OCI-LY3 (cell line): ENCODE measurements around the gene PLCH2.

Experiments used
- H2AFZ ChIP-seq: fragments of 200-600, 300-600 bp; shearing (Covaris generic); 2 replicates; pipeline ENCODE4 v1.6.0; 2014; ENCODE audit warnings: antibody characterized with exemption, low read depth, low read length
- H3K27ac ChIP-seq: fragments of 200-600, 300-600 bp; sonication (generic); 2 replicates; pipeline ENCODE4 v1.5.1; 2014; ENCODE audit warnings: mild to moderate bottlenecking, low read length, moderate library complexity, mixed read lengths
- H3K27me3 ChIP-seq: fragments of 200-600, 300-600 bp; sonication (generic); 2 replicates; pipeline ENCODE4 v1.6.1; 2014; ENCODE audit warnings: low read depth, low read length, mixed read lengths
- H3K36me3 ChIP-seq: fragments of 200-600, 300-600 bp; sonication (generic); replicated peaks from 2 replicates; pipeline ENCODE3; 2014; ENCODE audit warnings: low read depth, low read length, mixed read lengths
- H3K4me1 ChIP-seq: fragments of 300-600, 200-600 bp; sonication (generic); 2 replicates; pipeline ENCODE4 v1.6.1; 2014; ENCODE audit warnings: low read length, mixed read lengths
- H3K4me2 ChIP-seq: fragments of 200-600, 300-600 bp; sonication (generic); 2 replicates; pipeline ENCODE4 v1.6.1; 2014; ENCODE audit warnings: low read length, mixed read lengths
- H3K4me3 ChIP-seq: fragments of 300-600, 200-600 bp; sonication (generic); 2 replicates; pipeline ENCODE4 v1.5.1; 2014; ENCODE audit warnings: antibody characterized with exemption, mild to moderate bottlenecking, low read length, moderate library complexity
- H3K79me2 ChIP-seq: fragments of 300-600, 200-600 bp; shearing (Covaris generic); 2 replicates; pipeline ENCODE4 v1.6.1; 2014; ENCODE audit warnings: mild to moderate bottlenecking, low read length, mixed read lengths
- H3K9ac ChIP-seq: fragments of 300-600, 200-600 bp; shearing (Covaris generic); 2 replicates; pipeline ENCODE4 v1.6.0; 2014; ENCODE audit warnings: mild to moderate bottlenecking, low read length, moderate library complexity
- H3K9me3 ChIP-seq: fragments of 200-600, 300-600 bp; shearing (Covaris generic); 2 replicates; pipeline ENCODE4 v1.6.1; 2014; ENCODE audit warnings: low read length, mixed read lengths; ENCODE audit not compliant: insufficient read depth
- H4K20me1 ChIP-seq: fragments of 200-600, 300-600 bp; sonication (generic); 2 replicates; pipeline ENCODE4 v1.6.1; 2016; ENCODE audit warnings: low read length, mixed read lengths; ENCODE audit not compliant: insufficient read depth
- CTCF ChIP-seq: fragments of 200-600, 300-600 bp; sonication (generic); IDR thresholded peaks from 2 replicates; pipeline ENCODE4 v1.5.1; 2014; ENCODE audit warnings: antibody characterized with exemption, low read length, low read depth
- EZH2phosphoT487 ChIP-seq: fragments of 200-600 bp; shearing (Covaris generic); IDR thresholded peaks from 2 replicates; pipeline ENCODE4 v1.6.1; 2018; ENCODE audit warnings: antibody characterized with exemption, mixed run types, low read depth

The PLCH2 gene

GRCh38 chr1:2448098-2448445 is 28.0 kb upstream of the PLCH2 start:
- no peak overlapping the region for H3K4me2 ChIP-seq
- H3K4me1 ChIP-seq = no peaks in the 10 kb centered on the region
- no peaks in the 10 kb centered on the region for H3K27me3 ChIP-seq
- H3K27ac ChIP-seq = no peak overlapping the region
- H2AFZ ChIP-seq = no peak overlapping the region
- no peak overlapping the region for H3K4me3 ChIP-seq
- no peak overlapping the region for H3K9ac ChIP-seq
- H3K79me2 ChIP-seq = no peaks in the 10 kb centered on the region
- no peaks in the 10 kb centered on the region for H3K9me3 ChIP-seq
- H3K36me3 ChIP-seq = no peaks in the 10 kb centered on the region
- H4K20me1 ChIP-seq = no peaks in the 10 kb centered on the region
- TF ChIP-seq CTCF (no peak), EZH2phosphoT487 (no peak)

- Histone ChIP-seq H3K9ac (no peak overlapping the region), H3K4me1 (no peaks in the 10 kb centered on the region), H2AFZ (no peak overlapping the region), H3K79me2 (no peaks in the 10 kb centered on the region), H3K27ac (no peak overlapping the region), H3K4me3 (no peak overlapping the region), H4K20me1 (no peaks in the 10 kb centered on the region), H3K36me3 (no peaks in the 10 kb centered on the region), H3K4me2 (no peak overlapping the region), H3K27me3 (no peaks in the 10 kb centered on the region), H3K9me3 (no peaks in the 10 kb centered on the region)
- no peak for TF ChIP-seq EZH2phosphoT487
- no peak for TF ChIP-seq CTCF
Measured at GRCh38 chr1:2449636-2450454, 26.2 kb upstream of the PLCH2 start.

GRCh38 chr1:2451741-2452140 is 24.3 kb upstream of the PLCH2 start:
- no peak overlapping the region for H3K4me3 ChIP-seq
- no peak overlapping the region for H3K4me2 ChIP-seq
- no peaks in the 10 kb centered on the region for H3K27me3 ChIP-seq
- no peaks in the 10 kb centered on the region for H3K36me3 ChIP-seq
- H2AFZ ChIP-seq = no peak overlapping the region
- TF ChIP-seq EZH2phosphoT487 (no peak), CTCF (no peak)
- no peaks in the 10 kb centered on the region for H4K20me1 ChIP-seq
- no peaks in the 10 kb centered on the region for H3K79me2 ChIP-seq
- H3K27ac ChIP-seq = no peak overlapping the region
- H3K9me3 ChIP-seq = no peaks in the 10 kb centered on the region
- H3K4me1 ChIP-seq = no peaks in the 10 kb centered on the region
- no peak overlapping the region for H3K9ac ChIP-seq

- Histone ChIP-seq H3K36me3 (no peaks in the 10 kb centered on the region), H3K27ac (no peak overlapping the region), H2AFZ (no peak overlapping the region), H3K27me3 (no peaks in the 10 kb centered on the region), H3K9me3 (no peaks in the 10 kb centered on the region), H3K4me1 (no peaks in the 10 kb centered on the region), H3K4me2 (no peak overlapping the region), H4K20me1 (no peaks in the 10 kb centered on the region), H3K79me2 (no peaks in the 10 kb centered on the region), H3K4me3 (no peak overlapping the region), H3K9ac (no peak overlapping the region)
- no peak for TF ChIP-seq EZH2phosphoT487
- no peak for TF ChIP-seq CTCF
Measured at GRCh38 chr1:2452201-2452931, 23.7 kb upstream of the PLCH2 start.
